Germinal center (tissue), 1 donor: ENCODE results near the gene RASGRP2.
"Not testable (repeated sequence)": the region's sequence is repeated elsewhere in the genome, so short reads cannot be mapped to it uniquely, and the experiment has no call there.

Experiments used
- DNase-seq: peaks from one replicate; pipeline ENCODE4 v3.0.0; 2012; ENCODE audit warnings: mixed read lengths, low spot score

Gene RASGRP2

DNA sequence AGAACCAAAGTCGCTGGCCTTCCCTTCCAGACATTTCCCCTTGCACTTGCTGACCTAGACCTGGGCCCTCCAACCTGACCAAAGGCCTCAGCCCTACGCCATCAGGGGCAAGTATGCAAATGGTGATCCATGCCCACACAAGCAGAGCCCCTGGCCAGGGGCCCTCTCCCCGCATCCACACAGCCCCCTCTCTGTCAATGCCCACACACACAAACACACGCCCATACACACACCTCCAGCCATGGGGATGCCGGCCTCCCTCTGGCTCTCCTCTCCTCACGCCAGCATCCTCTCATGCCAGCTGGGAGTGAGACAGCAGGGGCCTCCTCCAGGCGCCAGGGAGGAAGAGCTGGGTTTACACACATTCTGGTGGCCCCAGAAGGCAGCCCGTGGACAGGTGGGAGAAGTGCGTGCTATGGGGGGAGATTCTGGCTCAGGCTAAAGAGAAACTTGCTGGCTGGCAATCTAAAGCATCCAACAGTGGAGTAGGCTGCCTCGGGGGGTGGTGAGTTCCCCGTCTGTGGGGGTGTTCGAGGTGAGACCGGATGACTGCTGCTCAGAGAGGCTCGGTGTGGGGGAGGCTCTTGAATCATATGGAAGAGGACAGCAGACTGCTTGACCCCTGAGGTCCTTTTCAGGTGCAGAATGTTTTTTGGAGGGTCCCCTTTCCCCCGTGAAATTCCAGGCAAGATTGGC lies 25.7 kb downstream of the RASGRP2 start:
- DNase-seq = no peak

DNA sequence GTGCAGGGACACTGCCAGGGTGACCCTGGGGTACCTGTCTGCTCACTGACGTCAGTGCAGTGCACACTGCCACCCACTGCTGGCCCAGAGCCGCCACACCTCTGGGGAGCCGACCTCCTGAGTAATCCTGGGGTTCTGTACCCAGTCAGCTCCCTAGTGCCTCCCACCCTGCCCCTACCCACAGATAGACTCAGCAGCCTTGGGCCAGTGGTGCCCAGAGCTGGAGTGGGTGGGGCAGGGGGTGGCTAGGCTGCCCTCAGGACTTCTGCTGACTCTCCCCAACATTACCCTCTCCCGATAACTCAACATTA lies 26.7 kb downstream of the RASGRP2 start:
- no peak for DNase-seq

DNA sequence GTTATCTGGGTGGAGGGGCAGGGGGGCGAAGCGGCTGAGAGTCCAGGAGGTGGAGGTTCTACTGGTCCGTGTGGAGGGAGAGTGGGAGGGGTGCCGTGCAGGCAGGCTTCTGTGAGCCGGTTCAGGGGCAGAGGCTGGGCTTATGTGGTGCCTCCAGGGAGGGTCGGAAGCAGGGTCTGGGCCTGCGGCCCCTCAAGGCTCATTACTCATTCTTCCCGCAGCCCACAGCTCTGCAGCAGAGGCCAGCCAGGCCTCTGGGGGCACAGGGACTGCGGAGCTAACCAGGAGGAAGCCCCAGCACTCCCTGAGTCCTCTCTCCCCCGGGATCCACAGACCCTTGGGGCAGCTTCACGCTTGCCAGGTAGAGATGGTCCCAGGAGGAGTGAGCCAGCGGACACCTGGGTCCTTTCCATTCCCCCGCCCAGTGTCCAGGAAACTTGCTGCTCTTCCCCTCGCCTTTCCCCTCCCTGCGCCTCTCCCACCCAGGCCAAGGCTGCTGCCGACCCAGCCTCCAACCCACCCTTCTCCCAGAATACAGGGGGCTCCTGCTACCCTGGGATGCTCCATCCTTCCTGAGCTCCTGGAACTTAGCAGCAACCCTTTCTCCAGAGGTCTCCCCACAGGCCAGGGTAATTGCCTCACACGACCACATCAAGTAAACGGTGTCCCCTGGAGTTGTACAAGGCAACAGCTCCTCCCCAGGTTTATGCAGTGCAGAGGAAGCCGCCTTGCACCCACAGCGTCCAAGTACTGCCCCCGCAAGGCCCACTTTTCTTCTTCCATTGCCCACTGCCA lies 27.3 kb downstream of the RASGRP2 start:
- no peak for DNase-seq

DNA sequence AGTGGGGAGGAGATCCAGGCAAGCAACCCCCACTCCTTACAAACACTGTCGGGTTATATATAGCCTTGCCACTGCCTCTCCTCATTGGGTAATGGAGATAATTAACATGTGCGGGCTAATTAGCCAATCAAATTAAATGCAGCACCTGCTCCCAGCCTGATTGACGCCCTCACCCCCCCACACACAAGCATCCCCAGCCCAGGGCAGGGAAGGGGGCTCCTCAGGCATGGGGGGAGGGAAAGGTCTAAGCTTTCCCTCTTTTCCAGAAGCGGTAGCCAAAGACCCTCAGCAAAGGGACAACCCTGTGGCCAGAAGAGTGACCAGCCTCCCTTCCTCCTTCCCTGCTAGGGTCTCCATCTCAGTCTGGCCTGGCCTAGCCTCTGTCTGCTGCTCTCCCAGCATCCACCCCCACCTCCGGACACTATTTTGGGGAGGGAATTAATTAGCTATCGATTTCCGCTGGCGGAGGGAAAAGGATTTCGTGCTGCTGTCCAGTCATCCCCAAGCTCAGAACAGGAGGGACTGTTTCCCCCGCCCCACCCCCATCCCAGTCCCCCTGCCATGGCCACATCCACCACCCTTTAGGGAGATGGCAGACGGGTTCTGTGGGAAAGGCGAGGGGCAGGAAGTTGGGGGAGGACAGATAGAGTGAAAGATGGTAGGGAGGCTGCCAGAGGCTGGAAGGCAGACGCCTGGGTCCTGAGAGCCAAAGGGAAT lies 28.0 kb downstream of the RASGRP2 start:
- no peak for DNase-seq

DNA sequence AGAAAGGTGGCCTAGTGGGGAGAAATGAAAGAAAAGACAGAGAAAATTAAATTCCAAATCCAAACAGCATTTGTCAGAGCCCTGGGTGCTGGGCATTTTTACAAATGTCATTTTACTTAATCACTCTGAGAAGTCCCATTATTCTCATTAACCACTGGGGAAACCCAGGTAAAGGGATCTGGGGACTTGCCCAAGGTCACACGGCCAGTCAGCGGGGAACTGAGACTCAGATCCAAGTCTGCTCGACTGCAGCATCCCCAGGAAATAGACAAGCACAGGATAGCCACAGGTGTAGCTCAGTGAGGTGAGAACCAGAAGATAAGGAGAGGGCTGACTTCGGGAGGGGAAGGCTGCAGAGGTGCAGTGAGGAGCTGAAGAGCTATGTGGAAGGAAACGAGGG lies 28.8 kb downstream of the RASGRP2 start:
- no peak for DNase-seq

DNA sequence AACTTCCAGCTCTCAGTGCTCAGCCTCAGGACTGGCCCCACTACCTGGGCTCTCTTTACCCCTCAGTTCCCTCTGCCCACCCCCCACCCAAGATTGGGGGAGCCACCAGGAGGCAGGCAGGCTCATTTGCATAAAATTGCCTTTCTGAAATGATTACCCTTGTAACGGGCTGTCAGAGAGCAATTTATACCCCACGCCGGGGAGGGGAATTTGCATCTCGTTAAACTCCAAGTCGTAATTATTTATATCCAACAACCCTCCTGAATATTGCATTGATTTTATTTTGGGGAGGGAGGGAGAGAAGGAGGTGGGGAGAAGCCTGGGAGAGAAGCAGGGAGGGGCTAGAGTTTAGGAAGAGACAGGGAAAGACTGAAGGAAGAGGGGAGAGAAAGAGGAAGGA lies 29.3 kb downstream of the RASGRP2 start:
- DNase-seq = no peak

DNA sequence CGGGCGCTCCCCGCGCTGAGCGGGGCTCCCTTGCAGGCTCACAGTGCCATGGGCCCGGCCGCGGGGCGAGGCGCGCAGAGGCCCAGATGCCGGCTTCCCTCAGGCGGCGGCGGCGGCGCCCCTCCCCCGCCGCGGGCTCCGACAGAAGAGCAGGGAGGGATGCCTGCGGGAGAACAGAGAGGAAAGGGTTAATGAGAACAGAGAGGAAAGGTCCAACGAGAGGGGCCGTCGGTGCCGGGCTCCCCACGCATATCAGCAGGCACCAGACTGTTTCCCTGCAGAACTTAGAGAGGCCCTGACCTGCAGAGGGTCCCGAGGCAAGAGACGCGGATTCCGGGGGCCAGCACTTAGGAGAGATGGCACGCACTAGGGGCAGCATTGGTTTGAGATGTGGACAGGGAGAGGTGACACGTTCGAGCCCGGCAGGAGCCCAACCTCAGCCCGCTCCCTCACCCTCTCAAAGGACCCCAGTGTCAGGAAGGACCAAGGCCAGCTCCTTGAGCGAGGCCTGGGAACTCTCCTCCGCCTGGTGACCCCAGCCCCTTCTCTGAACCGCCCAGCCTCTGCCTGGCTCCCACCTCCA lies 30.1 kb downstream of the RASGRP2 start:
- DNase-seq = no peak

DNA sequence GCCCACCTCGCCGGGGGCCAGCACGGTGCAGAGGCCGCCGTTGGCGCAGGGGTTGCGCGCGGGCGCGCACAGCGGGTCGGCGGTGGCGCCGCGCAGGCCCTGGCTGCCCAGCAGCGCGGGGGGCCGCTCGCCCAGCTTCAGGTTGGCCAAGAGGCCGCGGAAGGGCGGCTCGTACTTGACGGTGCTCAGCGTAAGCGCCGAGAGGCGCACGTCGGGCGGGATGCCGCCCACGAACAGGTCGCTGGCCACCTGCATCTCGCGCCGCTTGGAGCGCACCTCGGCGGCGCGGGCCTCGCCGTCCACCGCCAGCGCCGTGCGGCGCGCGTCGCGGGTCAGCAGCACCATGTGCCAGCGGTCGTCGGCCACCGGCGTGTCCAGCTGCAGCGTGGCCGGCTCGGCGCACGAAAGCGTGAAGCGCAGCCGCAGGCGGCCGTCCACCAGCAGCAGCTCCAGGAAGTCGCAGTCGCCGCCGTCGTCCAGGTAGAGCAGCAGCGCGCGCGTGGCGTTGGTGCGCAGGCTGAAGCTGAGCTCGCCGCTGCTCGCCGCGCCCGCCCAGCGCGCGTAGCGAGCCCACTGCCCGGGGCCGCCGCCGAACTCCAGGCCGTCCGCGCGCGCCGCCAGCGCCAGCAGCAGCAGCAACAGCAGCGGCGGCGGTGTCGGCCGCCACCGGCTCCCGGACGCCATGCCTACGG lies 30.8 kb downstream of the RASGRP2 start:
- peak; percentile 47 for DNase-seq

DNA sequence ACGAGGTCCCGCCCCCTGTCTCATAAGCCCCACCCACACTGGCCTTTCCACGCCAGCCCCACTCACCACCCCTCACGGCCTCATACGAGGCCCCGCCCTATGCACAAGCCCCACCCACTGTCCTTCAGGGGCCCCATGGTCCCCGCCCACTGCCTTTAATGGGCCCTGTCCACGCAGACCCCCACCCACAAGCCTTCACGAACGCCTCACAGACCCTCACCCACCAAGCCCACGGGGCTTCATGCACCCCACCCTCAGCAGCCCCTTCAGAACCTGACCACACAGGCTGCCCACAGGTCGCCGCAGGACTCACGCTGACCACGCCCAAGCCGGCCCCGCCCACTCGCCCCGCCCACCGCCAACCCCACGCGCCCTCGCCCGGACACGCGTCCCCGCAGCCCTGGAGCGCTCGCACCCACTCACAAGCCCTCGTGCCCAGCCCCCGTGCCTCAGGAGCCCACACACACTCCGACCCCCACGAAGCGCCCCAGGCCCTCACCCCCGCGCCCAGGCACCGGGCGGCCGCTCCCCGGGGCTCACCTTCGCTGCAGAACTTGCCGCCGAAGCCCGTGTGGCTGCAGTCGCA lies 31.4 kb downstream of the RASGRP2 start:
- DNase-seq = no peak

DNA sequence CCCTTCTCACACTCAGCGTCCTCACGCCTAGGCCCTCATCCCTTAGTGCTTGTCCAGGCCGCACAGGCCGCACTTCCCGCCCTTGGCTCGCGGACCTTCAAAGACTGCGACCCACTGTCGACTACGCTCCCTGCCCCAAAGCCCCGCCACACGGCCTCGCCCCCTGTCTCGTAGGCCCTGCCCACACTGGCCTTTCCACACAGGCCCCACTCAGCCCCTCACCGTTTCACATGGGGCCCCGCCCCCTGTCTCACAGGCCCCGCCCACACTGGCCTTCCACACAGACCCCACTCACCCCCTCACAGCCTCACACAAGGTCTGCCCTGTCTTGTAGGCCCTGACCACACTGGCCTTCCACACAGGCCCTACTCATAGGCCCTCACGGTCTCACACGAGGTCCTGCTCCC lies 32.0 kb downstream of the RASGRP2 start:
- no peak for DNase-seq

DNA sequence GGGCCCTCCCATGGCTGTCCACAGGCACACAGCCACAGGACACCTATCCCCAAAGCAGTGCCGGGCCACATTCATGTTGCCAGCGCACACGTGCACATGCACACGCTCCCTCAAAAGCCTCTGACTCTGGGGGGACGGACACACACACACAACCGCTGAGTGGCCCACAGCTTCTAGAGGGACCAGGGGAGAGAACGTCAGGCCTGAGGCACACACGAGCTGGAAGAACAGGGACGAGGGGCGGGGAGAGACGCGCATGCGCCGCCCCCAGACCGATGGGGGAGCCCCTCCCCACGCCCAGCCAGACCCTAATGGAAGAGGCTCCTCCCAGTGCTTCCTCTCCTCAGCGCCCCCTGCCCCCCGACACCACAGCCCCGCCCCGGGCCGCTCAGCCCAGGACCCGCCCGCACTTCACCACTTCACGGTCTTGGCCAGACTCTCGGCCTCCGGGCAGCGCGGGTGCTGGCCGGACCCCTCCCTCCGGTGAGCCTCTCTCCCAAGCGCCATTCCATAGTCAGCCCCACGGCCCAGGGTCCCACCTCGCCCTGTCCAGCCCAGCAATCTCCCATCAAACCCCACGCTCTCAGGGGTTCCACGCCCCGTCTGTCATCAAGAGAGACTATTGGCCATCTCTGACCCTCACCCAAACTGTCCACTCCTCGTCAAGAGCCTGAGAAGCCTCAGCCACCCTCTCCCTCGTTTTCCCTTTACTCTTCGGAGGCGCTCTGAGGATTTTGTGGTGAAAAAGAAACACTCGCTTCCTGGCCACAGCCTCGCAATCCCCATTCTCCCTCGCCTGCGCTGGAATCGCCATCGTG lies 32.6 kb downstream of the RASGRP2 start:
- DNase-seq = no peak

DNA sequence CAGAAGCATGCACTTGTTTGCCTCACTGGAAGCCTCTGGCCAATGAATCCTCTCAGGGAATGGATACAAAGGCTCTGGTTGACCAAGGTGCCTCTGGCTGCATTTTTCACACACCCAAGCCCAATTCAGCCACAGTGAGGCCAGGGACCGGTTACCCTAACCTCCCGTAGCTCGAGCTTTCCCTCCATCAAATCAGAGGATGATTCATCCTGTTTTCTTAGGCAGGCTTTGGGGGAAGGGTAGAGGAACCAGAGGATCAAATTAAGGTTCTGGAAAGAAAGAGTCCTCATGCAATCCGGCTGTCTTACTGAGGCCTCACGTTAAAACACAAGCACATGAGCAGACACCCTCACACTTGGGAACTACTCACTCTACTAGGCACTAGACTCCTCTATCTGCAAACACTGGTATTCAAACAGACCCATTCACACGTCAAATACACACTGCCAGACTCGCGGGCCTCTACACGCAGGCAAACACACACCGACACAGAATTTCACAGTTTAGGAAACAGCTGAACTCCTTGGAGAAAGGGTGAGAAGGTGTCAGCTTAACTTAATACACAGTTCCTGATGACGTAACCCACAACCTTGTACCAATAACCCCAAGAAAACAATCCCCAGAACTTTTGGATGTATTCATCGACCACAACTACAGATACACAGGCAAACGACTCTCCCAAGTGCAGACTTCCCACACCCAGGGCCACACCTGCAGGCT lies 33.4 kb downstream of the RASGRP2 start:
- DNase-seq = no peak

DNA sequence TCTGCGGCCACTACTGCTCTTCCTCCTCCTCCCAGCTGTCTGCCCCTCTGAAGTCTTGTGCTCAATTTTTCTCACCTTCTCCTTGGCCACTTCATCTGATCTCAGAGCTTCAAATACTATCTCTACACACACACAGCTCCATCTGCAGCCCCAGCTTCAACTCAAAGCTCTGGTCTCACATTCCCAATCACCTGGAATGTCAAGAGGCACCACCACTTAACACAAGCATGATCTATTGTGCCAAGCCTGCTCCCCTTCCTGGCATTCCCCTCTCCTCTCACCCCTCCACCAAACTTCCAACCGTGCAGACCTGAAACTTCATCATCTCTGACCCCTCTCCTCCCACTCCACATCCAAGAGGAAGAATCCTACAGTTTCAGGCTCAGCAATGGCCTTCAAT lies 38.4 kb downstream of the RASGRP2 start:
- no peak for DNase-seq

DNA sequence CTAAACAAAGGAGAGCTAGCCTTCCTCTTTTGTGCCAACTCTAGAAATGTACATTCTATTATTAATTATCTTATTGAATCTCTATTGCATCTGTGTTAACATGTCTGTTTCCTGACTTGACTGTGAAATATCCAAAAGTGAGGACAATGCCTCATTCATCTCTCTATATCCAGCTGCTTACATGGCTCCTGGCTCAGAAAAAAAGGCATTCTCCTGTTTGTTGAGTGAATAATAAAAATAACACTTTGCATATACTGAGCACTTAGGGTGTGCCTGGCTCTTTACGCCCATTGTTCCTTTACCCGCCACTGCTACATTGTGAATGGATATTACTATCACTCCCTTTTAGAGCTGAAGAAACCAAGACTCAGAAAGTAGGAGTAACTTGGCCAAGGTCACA lies 40.9 kb downstream of the RASGRP2 start:
- DNase-seq = no peak

DNA sequence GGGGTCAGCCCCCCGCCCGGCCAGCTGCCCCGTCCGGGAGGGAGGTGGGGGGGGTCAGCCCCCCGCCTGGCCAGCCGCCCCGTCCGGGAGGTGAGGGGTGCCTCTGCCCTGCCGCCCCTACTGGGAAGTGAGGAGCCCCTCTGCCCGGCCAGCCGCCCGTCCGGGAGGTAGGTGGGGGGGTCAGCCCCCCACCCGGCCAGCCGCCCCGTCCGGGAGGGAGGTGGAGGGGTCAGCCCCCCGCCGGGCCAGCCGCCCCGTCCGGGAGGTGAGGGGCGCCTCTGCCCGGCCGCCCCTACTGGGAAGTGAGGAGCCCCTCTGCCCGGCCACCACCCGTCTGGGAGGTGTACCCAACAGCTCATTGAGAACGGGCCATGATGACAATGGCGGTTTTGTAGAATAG lies 42.0 kb downstream of the RASGRP2 start:
- DNase-seq = not testable (repeated sequence)

DNA sequence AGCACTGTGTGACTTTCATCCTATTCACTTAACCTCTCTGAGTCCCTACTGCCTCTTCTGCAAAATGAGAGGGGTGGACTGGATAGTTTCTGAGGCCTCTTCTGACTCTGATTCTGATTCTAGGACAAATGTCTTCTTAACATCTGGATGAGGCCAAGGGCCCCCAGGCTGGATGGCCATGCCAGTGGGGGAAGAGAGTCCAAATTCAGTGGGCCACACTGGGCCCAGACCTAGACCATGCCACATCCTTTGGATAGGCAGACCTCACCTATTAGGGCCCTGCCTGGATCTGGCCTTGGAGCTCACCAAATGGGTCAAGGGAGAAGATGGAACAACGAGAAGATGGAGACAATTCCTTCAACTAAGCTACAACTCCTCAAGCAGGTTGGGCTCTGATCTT lies 45.5 kb downstream of the RASGRP2 start:
- DNase-seq = no peak

DNA sequence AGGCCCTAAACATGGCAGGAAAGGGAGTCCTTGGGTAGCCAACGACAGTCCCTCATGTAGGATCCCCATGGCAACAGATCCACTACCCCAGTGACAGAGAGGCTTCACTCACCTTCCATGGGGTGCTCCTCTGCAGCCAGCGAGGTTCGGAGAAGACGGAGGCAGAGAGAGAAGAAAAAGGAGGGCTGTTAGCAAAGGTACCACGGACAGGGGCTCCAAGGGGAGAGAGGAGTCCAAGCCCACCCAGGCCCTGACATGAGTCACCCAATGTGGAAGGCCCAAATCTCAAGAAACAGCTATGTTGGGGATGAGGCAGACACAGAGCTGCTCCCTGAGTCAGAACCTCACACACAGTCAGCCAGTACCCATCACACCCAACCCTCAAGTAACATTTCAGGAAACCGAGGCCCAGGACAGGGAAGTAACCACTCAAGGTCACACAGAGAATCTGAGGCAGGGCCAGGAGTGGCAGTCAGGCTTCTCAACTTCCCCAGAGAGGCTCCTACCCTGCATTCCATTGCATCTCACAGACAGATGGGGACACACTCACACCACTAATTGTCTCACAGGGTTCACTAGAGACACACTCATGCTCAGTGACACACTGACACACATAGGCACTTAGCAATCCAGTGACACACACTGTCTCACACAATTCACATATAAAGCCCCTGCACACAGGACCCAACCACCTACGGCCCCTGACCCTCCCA lies 46.1 kb downstream of the RASGRP2 start:
- DNase-seq = no peak

DNA sequence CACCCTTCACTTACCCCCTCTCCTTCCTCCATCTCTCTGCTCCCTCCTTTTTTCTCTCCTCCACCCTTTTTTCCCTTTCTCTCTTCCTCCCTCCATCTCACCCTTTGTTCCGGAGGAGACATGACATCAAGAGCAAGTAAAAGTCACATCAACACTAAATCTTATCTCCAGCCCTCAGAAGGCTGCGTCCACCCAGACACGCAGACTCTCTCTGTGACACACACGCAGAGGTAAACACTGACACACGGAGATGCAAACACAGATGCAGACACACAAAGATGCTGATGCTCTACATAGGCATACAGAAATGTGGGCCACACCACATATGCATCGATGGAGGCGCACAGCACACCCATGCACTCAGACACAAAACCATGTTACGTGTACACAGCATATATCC lies 47.9 kb downstream of the RASGRP2 start:
- DNase-seq = no peak

DNA sequence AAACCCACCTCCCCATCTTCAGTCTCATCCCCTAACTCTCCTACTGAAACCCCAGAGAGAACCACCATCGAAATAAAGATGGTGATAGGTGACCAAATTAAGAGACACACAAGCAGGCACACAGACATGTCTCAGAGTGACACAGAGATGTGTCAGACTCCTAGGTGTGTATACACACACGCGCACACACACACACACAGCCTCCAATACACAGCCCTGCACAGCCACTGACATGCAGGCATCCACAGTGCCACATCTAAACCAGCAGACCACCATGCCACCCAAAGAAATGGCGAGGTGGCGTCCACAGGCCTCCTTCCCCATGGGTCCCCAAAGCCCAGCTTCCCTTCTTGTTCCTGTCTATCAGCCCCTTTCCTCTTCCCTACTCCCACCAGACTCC lies 48.4 kb downstream of the RASGRP2 start:
- no peak for DNase-seq
